Bone marrow (tissue), 2 donors: ENCODE data around the gene EPX.
A peak's percentile ranks its signal among the peaks of the same experiment; 100 is the strongest.

Source experiments
- DNase-seq, 2 donors: peaks; one replicate each; lab custom pipeline; 2025; lab: John Stamatoyannopoulos, UW

The EPX gene

GRCh38 chr17:58184986-58185761 lies 7.4 kb upstream of the EPX start:
- DNase-seq, result no peak

GRCh38 chr17:58186591-58186990 lies 5.9 kb upstream of the EPX start:
- no peak for DNase-seq

- no peak for DNase-seq
Measured at GRCh38 chr17:58187063-58187462, 5.5 kb upstream of the EPX start.

- no peak for DNase-seq
Measured at GRCh38 chr17:58187675-58188074, 4.9 kb upstream of the EPX start.

GRCh38 chr17:58189436-58190146 lies 2.9 kb upstream of the EPX start:
- DNase-seq, result peak in 1 of 2 donors; percentile 5

GRCh38 chr17:58191241-58191896 lies 1.2 kb upstream of the EPX start:
- no peak for DNase-seq

- DNase-seq, result no peak
Measured at GRCh38 chr17:58193641-58194255, 1.2 kb downstream of the EPX start.

- no peak for DNase-seq
Measured at GRCh38 chr17:58195518-58196123, 3.1 kb downstream of the EPX start.

GRCh38 chr17:58196610-58197009 lies 4.1 kb downstream of the EPX start:
- no peak for DNase-seq

- DNase-seq, result peak in 1 of 2 donors; percentile 28
Measured at GRCh38 chr17:58200024-58200633, 7.6 kb downstream of the EPX start.

GRCh38 chr17:58202859-58203258 lies 10.3 kb downstream of the EPX start:
- no peak for DNase-seq

- DNase-seq, result no peak
Measured at GRCh38 chr17:58204796-58205195, 12.3 kb downstream of the EPX start.

- no peak for DNase-seq
Measured at GRCh38 chr17:58205936-58206335, 13.4 kb downstream of the EPX start.

GRCh38 chr17:58207451-58207850 lies 14.9 kb downstream of the EPX start:
- DNase-seq, result no peak

GRCh38 chr17:58208344-58208743 lies 15.8 kb downstream of the EPX start:
- no peak for DNase-seq

- no peak for DNase-seq
Measured at GRCh38 chr17:58210922-58211321, 18.4 kb downstream of the EPX start.

GRCh38 chr17:58215685-58216084 lies 23.2 kb downstream of the EPX start:
- no peak for DNase-seq

GRCh38 chr17:58217766-58218165 lies 25.2 kb downstream of the EPX start:
- no peak for DNase-seq

GRCh38 chr17:58219007-58219788 lies 26.7 kb downstream of the EPX start, which contains the start of gene MKS1:
Gene MKS1 (minus strand): TSS chr17:58219255. CDS start chr17:58219230, 25 bp downstream.
- DNase-seq, result peak; percentile 88 to 90

GRCh38 chr17:58219789-58220183 lies 27.3 kb downstream of the EPX start:
- no peak for DNase-seq

GRCh38 chr17:58224315-58224714 lies 31.8 kb downstream of the EPX start:
- peak in 1 of 2 donors; percentile 42 for DNase-seq
